Activated CD4-positive, CD25-positive, alpha-beta regulatory T cell treated with anti-CD3 and anti-CD28 coated beads, Interleukin-2, amount 50 U/mL, for 24 hours (primary cell): ENCODE results near the gene SYNE1.

Experiments
- ATAC-seq, 2 donors: fragments of 150-1000 bp; cut with Tn5 transposase; one replicate each; pipeline ENCODE4 v1.10.0; 2021; ENCODE audit warnings: mild to moderate bottlenecking in 1 of 2, moderate library complexity in 1 of 2

Gene SYNE1

DNA sequence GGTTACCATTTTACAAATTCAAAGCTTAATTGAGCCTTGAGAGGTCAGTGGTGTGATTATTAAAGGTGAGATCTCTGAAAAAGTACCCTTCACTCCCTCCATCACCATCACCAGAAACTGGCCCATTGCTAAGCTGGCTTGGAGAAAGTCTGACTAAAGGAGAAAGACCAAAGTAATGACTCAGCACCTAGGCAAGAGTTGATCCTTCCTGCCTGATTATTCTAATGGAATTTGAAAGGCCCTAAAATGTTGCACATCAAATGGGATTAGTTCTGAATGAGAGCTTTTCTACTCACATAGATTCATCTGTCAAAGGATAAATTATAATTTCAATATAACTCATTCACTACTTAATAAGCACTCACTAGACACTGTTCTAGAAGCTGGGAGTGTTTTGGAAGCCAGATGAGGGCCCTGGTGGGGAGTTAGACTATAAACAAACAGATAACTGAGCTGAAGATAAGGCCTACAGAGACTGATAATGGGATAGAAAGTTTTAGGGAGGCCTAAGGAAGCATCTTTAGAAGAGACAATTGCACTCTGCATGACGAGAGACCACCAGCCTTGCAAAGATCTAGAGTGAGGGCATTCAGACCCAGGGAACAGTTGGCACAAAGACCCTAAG, 366.7 kb downstream of the SYNE1 start:
- ATAC-seq: no peak

DNA sequence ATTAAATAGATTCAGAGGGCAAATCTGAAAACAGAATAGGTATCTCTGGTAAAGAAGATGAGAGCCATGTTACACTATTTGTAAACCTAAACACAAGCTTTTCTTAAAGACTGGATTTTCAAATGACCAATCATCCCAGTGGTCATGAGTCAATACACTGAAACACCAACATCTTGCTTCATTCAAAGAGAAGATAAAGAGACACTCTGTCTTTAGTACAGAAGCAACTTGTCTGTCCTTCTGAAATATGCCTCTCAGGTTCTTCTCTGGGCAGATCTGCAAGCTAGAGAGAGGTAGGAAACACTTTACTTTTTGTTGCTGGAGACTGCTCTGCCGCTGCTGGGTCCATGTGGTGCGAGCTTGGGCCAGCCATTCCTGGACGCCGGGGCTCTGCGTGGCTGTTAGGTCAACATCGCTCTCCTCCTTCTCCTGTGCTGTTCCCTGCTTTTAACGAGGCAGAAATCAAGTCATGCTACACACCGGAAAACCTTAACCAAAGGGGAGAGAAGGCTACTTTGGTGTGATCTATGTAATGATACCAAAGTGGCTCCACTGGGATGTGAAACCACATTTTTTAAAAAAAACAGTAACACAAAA, 368.2 kb downstream of the SYNE1 start:
- ATAC-seq: no peak

- no peak for ATAC-seq
These were observed 369.0 kb downstream of the SYNE1 start for GRCh38 chr6:152267967-152268845.

GRCh38 chr6:152265651-152266050, 371.5 kb downstream of the SYNE1 start:
- no peak for ATAC-seq

GRCh38 chr6:152263582-152263981, 373.6 kb downstream of the SYNE1 start:
- no peak for ATAC-seq

DNA sequence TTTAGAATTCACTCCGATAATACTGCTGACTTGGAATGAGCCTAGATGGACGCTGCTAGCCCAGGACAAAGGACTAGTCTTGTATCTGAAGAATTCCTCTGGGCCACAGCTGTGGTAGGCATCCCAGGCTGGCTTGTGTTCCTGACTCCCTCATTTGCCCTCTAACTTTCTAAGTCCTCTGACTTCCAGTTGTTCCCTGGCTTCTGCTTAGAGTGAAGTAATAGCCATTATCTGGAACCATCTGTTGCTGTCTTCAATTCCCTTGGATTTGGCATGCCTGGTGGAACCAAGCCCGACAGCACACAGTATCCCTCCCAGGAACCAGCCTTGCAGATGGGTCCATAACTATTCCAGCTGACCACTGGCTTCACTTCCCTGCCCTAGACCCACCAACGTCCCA, 376.0 kb downstream of the SYNE1 start:
- no peak for ATAC-seq

- no peak for ATAC-seq
These were observed 377.9 kb downstream of the SYNE1 start for GRCh38 chr6:152259234-152259633.

GRCh38 chr6:152257581-152257980, 379.6 kb downstream of the SYNE1 start:
- ATAC-seq: no peak

DNA sequence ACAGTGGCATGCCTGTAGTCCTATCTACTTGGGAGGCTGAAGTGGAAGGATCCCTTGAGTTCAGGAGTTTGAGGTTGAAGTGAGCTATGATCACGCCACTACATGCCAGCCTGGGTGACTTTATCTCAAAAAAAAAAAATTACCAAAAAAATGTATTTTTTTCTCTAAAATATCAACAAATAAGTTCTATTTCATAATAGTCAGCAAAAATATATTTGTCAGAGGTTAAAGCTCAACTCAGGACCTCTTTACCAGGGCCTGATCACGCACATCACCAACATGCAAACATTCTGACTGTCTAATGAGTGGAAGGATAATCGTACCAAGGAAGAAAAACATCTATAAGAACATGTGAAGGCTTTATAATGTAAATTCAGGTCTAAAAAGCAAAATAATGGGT, 387.0 kb downstream of the SYNE1 start:
- ATAC-seq: no peak

GRCh38 chr6:152248980-152249379, 388.2 kb downstream of the SYNE1 start:
- ATAC-seq: no peak

DNA sequence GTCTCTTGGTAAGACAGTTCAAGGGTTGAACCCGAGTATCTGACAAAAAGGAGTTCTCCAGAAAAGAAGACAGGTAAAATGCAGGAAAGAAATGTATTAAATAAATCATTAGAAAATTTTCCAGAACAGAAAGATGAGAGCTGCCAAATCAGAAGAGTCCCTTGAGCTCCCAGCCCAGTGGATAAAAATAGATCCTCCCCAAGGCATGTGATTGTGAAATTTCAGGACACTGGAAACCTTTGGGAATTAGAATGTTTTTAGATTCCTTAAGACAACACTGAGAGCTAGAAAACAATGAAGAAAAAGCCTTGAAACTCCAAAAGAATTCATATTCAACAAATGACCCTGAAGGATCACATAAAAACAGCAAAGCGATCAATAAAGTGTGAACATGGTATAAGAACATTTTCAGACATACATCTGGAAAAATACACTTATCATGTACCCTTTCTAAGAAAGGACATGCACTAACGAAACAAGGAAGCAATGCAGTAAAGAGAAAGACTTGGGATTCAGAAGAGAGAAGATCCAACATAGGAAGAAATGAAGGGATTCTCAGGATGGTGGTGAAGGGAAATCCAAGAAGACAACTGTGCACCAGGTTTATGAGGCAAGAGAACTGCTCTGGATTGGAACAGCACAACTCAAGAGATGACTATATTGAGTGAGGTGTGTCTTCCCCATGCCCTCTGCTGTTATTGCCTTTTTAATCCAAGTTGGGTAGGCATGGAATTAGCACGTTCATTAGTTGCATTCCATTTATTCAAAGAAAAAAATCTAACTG, 390.4 kb downstream of the SYNE1 start:
- ATAC-seq: no peak

DNA sequence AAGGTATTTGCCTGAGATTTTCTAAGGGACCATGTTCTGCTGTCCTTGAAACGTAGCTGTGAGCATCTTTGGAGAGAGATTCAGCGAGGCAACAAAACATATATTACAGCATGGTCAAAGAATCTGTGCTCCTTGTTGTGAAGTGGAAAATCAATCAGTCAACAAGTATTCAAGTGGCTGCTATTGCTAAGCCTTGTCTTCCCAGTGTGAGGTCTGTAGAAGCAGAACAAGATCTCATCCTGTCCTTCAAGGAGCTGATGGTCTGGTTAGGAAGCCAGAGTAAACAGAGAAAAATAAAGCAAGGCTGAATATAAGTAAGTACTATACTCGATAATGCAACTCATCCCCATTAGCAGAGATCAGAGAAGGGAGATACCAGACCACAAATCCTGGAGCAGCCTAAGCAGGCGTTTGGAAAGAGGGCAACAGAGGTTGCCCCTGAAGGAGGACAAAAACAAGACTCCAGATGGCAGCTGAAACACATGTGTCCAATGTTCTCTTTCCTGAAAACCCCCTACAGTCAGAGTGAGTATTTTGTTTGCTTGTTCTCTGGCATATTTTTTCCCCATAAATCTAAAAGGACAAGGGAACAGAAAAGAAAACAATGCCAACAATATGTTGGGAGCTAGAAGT, 392.0 kb downstream of the SYNE1 start:
- no peak for ATAC-seq

GRCh38 chr6:152241013-152241766, 396.0 kb downstream of the SYNE1 start:
- no peak for ATAC-seq

GRCh38 chr6:152240436-152240835, 396.7 kb downstream of the SYNE1 start:
- ATAC-seq: no peak

- no peak for ATAC-seq
These were observed 400.6 kb downstream of the SYNE1 start for GRCh38 chr6:152236370-152237097.

GRCh38 chr6:152233547-152234320, 403.4 kb downstream of the SYNE1 start:
- peak; percentile 98 to 99 for ATAC-seq

DNA sequence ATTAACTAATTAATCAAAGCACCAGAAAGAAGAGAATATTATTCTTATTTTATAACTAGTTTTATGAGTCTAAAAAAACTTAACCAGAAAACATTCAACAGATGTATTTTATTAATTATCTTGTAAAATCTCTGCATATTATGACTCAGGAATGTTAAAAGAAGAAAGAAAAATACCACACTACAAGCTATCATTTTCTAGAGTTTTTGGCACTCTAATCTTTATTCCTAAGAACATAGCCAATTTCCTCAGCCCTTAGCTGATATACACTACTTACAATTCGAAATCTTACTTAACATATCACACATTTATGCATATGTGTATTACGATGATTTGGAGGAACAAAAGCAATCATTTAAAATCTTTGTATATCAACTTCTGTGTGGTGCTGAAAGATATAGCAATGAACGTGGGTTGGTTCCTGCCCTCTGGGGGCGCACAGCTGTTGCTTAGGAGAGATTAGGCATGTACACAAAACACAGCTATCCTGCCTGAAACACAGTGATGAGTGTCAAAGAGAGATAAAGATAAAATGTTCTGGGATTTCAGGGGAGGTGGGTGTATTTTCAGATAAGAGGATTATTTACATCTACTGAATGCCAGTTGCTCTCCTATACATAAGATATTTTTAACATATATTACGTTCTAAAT, 404.5 kb downstream of the SYNE1 start:
- peak in 1 of 2 donors; percentile 26 for ATAC-seq

DNA sequence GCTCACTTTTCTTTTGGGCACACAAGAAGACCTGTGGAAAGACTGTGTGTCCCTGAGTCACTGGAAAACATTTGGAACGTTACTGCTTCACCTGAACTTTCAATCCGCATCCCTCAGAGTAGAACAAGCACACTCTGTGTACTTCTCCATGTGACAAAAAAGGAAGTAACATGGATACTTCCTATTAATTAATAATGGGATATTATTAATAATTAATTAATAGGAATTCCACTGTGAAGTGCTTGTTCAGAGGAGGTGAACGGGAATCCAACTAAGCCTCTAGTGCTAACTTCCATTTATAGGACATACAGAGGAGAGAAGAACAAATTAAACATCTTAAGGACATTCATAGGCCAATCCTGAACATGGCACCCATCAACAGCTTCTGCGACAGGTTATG, 407.8 kb downstream of the SYNE1 start:
- no peak for ATAC-seq

- no peak for ATAC-seq
These were observed 411.0 kb downstream of the SYNE1 start for GRCh38 chr6:152226119-152226518.
